HPDE6-E6E7 (cell line): Measurements from ENCODE around the gene DDHD1.

Source experiments
- DNase-seq: peaks from one replicate; pipeline ENCODE4 v3.0.0; 2011; ENCODE audit warnings: missing footprints; ENCODE audit errors: extremely low spot score

DDHD1 gene

GRCh38 chr14:52995998-52996397, 157.1 kb downstream of the DDHD1 start:
- no peak for DNase-seq

DNA sequence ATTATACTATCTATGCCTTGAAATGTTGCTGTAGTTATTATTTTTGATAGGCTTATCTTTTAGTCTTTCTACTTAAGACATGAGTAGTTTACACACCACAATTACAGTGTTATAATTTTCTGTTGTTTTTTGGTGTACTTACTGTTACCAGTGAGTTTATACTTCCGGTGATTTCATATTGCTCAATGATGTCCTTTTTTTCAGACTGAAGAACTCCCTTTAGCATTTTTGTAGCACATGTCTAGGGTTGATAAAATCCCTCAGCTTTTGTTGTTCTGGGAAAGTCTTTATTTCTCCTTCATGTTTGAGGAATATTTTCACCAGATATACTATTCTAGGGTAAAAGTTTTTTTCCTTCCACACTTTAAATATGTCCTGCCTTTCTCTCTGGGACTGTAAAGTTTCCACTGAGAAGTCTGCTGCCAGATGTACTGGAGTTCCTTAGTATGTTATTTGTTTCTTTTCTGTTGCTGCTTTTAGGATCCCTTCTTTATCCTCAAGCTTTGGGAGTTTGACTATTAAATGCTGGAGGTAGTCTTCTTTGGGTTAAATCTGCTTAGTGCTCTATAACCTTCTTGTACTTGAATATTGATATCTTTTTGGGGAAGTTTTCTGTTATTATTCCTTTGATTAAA, 160.8 kb downstream of the DDHD1 start:
- DNase-seq: no peak

DNA sequence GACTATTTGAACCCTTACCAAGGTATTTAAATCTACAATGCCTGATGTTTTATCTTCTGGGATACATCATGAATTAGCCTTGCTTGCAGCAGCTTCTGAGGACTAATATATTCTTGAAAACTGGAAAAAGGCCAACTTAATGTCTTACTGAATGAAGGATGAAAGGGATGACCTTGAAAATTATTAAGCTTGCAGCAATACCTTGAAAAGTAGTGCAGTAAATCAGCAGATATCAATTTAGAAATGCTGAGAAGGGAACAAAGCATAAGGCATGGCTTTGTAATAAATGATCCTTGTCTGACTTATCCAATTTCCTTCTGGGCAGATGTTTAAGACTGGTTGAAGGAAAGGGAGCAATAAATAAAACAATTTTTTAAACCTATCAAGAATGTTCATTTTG, 165.0 kb downstream of the DDHD1 start:
- DNase-seq: no peak

GRCh38 chr14:52987514-52987913, 165.6 kb downstream of the DDHD1 start:
- DNase-seq: no peak

DNA sequence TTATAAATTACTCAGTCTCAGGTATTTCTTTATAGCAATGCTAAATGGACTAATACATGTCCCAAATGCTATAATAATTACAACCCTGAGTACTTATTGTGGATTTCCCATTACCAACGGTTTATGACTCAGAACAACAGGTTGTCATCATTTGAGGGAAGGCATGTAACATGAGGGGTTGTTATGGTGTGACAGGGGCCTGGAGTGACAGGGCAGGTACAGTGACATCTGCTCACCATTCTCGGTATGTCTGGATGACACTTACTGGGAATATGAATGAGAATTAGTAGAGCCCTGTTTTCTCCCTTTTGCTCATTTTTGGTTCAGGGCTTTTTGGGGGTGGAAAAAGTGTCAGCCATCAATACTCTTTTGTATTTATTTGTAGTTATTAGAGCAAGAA, 166.1 kb downstream of the DDHD1 start:
- DNase-seq: no peak
